OCI-LY7 (cell line): ENCODE measurements around the gene PALMD. TPM values are rescaled to one million over a fixed set of nuclear protein-coding genes. Genes with fewer than 3 reads are reported as not detected.

ENCODE experiments used
- BruUV-seq: library from RNA; stranded (reverse); fragments of 400-500 nt; replicated peaks from 2 replicates; lab custom pipeline; 2021; lab: Mats Ljungman, UMichigan
- CTCF ChIA-PET: fragments of 300-600 bp; sonication (Branson Sonifier 250); formaldehyde crosslinking; loops from one replicate; lab custom pipeline; 2022; ENCODE audit warnings: antibody characterized with exemption; ENCODE audit not compliant: unreplicated experiment; lab: Charles Lee
- POLR2A ChIA-PET: fragments of 300-600 bp; sonication (Branson Sonifier 250); formaldehyde crosslinking; loops from one replicate; lab custom pipeline; 2022; ENCODE audit warnings: antibody characterized with exemption; lab: Charles Lee
- DNase-seq: peaks from one replicate; pipeline ENCODE4 v3.0.0-alpha.2; 2015; ENCODE audit warnings: low spot score
- H2AFZ ChIP-seq: fragments of 200-600 bp; sonication (generic), shearing (Covaris generic); 2 replicates; pipeline ENCODE4 v1.6.1; 2014; ENCODE audit warnings: mild to moderate bottlenecking, antibody characterized with exemption, low read length, moderate library complexity
- H3K27ac ChIP-seq: fragments of 200-600 bp; sonication (generic); 2 replicates; pipeline ENCODE4 v1.5.1; 2014; ENCODE audit warnings: mixed run types, low read depth, mild to moderate bottlenecking, moderate library complexity, low read length, inconsistent platforms; ENCODE audit not compliant: poor library complexity, severe bottlenecking
- H3K36me3 ChIP-seq: fragments of 200-600 bp; sonication (generic); 2 replicates; pipeline ENCODE4 v1.6.1; 2014; ENCODE audit warnings: mild to moderate bottlenecking, antibody characterized with exemption, low read length, moderate library complexity, mixed read lengths; ENCODE audit not compliant: insufficient read depth
- H3K4me1 ChIP-seq: fragments of 200-600 bp; sonication (generic); 2 replicates; pipeline ENCODE4 v1.5.1; 2014; ENCODE audit warnings: mild to moderate bottlenecking, low read length; ENCODE audit not compliant: insufficient read depth, poor library complexity, severe bottlenecking
- H3K4me2 ChIP-seq: fragments of 200-600 bp; sonication (generic); 2 replicates; pipeline ENCODE4 v1.6.1; 2014; ENCODE audit warnings: mild to moderate bottlenecking, low read length
- H3K4me3 ChIP-seq: fragments of 200-600 bp; sonication (generic); 2 replicates; pipeline ENCODE4 v1.5.1; 2014; ENCODE audit warnings: mild to moderate bottlenecking, low read depth, low read length; ENCODE audit not compliant: poor library complexity, severe bottlenecking
- H3K79me2 ChIP-seq: fragments of 200-600 bp; sonication (generic); 2 replicates; pipeline ENCODE4 v1.6.1; 2016; ENCODE audit warnings: low read depth, mild to moderate bottlenecking, low read length, moderate library complexity, mixed read lengths; ENCODE audit not compliant: insufficient read depth
- H3K9me2 ChIP-seq: fragments of 200-600 bp; sonication (generic); 2 replicates; pipeline ENCODE4 v1.6.1; 2016; ENCODE audit warnings: mild to moderate bottlenecking, low read length, mixed read lengths; ENCODE audit not compliant: insufficient read depth
- H3K9me3 ChIP-seq: fragments of 200-600 bp; sonication (generic); 2 replicates; pipeline ENCODE4 v1.6.1; 2014; ENCODE audit warnings: mild to moderate bottlenecking, mixed run types, low read length, mixed read lengths
- H4K20me1 ChIP-seq: fragments of 200-600 bp; sonication (generic); 2 replicates; pipeline ENCODE4 v1.6.1; 2014; ENCODE audit warnings: mild to moderate bottlenecking, antibody characterized with exemption, low read length, moderate library complexity, mixed read lengths; ENCODE audit not compliant: insufficient read depth
- EZH2phosphoT487 ChIP-seq: fragments of 200-600 bp; sonication (generic); IDR thresholded peaks from 2 replicates; pipeline ENCODE4 v1.6.1; 2018; ENCODE audit warnings: low read depth, borderline replicate concordance, mild to moderate bottlenecking, mixed run types, antibody characterized with exemption, low read length, moderate library complexity, mixed read lengths
- intact Hi-C: fragments of 100-400 bp; cut with micrococcal nuclease; formaldehyde crosslinking; loops from one replicate; pipeline ENCODE4 v1.10.0; 2022; ENCODE audit not compliant: unreplicated experiment
- total RNA-seq, 2 experiments: library from RNA; depleted of rRNA in 1 of 2; stranded (reverse); fragments of >200 nt in 1 of 2; shearing (Covaris generic) in 1 of 2; gene quantifications; 2 replicates each; pipeline ENCODE4 v1.2.3, GENCODE V29; 2014 to 2022
- TF ChIP-seq, protein P1 (sequence below): fragments of 200-600 bp; sonication (generic); conservative IDR thresholded peaks from 2 replicates; pipeline ENCODE4 v1.5.1; 2014; ENCODE audit warnings: mild to moderate bottlenecking, antibody characterized with exemption, low read length, moderate library complexity, mixed read lengths

The PALMD gene
- total RNA-seq, 2 experiments from 2014 or later, result not detected

DNA sequence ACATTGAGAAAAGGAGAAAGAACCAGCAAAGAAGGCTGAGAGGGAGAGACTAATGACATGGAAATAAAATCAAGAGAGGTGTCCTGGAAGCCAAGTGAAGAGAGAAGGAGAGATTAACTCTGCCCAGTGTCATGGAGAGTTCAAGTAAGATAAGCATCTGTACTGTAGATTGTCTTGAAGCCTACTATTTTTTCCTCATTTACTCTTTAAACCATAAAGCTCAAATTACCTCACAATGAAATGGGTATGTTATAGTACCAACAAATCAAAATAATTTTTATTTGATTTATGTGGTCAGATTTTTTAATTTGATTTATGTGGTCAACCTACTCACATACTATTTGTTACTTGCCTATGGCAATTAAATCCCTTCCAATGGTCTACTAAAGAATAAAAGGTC lies 5.2 kb upstream of the PALMD start:
- H3K4me2 ChIP-seq, result no peak overlapping the region
- no TSS peak for BruUV-seq
- H3K9me3 ChIP-seq, result no peaks in the 10 kb centered on the region
- ChIA-PET CTCF (no interaction called here), POLR2A (no interaction called here)
- H3K27ac ChIP-seq, result no peak overlapping the region
- no peaks in the 10 kb centered on the region for H3K4me1 ChIP-seq
- no peaks in the 10 kb centered on the region for H3K9me2 ChIP-seq
- H3K79me2 ChIP-seq, result no peaks in the 10 kb centered on the region
- H4K20me1 ChIP-seq, result no peaks in the 10 kb centered on the region
- TF ChIP-seq, protein P1, sequence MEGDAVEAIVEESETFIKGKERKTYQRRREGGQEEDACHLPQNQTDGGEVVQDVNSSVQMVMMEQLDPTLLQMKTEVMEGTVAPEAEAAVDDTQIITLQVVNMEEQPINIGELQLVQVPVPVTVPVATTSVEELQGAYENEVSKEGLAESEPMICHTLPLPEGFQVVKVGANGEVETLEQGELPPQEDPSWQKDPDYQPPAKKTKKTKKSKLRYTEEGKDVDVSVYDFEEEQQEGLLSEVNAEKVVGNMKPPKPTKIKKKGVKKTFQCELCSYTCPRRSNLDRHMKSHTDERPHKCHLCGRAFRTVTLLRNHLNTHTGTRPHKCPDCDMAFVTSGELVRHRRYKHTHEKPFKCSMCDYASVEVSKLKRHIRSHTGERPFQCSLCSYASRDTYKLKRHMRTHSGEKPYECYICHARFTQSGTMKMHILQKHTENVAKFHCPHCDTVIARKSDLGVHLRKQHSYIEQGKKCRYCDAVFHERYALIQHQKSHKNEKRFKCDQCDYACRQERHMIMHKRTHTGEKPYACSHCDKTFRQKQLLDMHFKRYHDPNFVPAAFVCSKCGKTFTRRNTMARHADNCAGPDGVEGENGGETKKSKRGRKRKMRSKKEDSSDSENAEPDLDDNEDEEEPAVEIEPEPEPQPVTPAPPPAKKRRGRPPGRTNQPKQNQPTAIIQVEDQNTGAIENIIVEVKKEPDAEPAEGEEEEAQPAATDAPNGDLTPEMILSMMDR, result no peak
- TF ChIP-seq EZH2phosphoT487, result no peak
- intact Hi-C loops, result no loop called here
- H2AFZ ChIP-seq, result no peak overlapping the region
- H3K4me3 ChIP-seq, result no peak overlapping the region
- no peak for DNase-seq
- no peaks in the 10 kb centered on the region for H3K36me3 ChIP-seq

DNA sequence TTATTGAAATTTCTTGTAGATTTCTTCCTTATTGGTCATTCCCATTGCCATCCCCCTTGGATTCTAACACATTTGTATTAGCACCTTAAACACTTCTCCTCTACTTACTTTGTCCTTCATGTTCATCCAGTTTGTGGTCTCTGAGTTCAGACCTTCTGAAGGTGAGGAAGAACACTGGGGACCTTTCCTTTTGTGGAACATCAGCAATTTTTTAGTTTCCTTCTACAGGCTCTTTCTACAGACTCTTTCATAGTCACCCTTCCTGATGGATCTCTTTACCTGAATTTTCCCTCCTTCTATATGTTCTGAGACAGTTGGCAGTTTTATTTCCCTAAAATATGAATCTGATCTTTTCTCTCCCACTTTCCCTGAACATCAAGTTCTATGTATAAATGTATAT lies 4.4 kb upstream of the PALMD start:
- Histone ChIP-seq H4K20me1 (no peaks in the 10 kb centered on the region), H3K4me2 (no peak overlapping the region), H3K36me3 (no peaks in the 10 kb centered on the region), H3K4me3 (no peak overlapping the region), H3K4me1 (no peaks in the 10 kb centered on the region), H2AFZ (no peak overlapping the region), H3K9me2 (no peaks in the 10 kb centered on the region), H3K79me2 (no peaks in the 10 kb centered on the region), H3K9me3 (no peaks in the 10 kb centered on the region), H3K27ac (no peak overlapping the region)
- DNase-seq, result no peak
- POLR2A ChIA-PET, result no interaction called here
- no TSS peak for BruUV-seq
- CTCF ChIA-PET, result no interaction called here
- intact Hi-C loops, result no loop called here
- TF ChIP-seq, protein P1, result no peak
- TF ChIP-seq EZH2phosphoT487, result no peak

DNA sequence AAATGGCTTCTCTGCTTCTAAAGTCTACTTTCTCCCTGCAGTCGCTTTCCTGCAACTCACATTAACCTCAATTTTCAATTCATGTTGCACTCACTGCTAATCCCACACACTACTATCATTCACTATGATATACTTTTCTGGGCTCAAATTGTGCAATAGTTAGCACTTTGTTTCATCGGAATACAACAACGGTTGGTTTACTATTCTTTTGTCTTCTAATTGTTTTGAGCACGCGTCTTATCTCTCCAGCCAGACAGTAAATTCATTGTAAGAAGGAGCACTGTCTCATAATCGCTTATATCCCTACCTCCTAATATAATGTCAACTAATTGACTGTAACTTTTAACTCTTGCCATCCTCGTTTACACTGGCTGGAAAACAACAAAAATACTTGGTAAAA lies 3.9 kb upstream of the PALMD start:
- H4K20me1 ChIP-seq, result no peaks in the 10 kb centered on the region
- no peak overlapping the region for H3K4me3 ChIP-seq
- H3K79me2 ChIP-seq, result no peaks in the 10 kb centered on the region
- DNase-seq, result no peak
- intact Hi-C loops, result no loop called here
- H3K4me1 ChIP-seq, result no peaks in the 10 kb centered on the region
- H3K36me3 ChIP-seq, result no peaks in the 10 kb centered on the region
- ChIA-PET POLR2A (no interaction called here), CTCF (no interaction called here)
- H3K27ac ChIP-seq, result no peak overlapping the region
- H3K9me2 ChIP-seq, result no peaks in the 10 kb centered on the region
- TF ChIP-seq, protein P1, result no peak
- TF ChIP-seq EZH2phosphoT487, result no peak
- BruUV-seq, result no TSS peak
- no peak overlapping the region for H2AFZ ChIP-seq
- no peaks in the 10 kb centered on the region for H3K9me3 ChIP-seq
- H3K4me2 ChIP-seq, result no peak overlapping the region
